ENCODE results near the gene HTR1B.

- TF ChIP-seq EZH2 (IDR thresholded peaks at IDR 0.05) (no peak), POLR2AphosphoS5 (IDR thresholded peaks at IDR 0.05; ENCODE audit: borderline replicate concordance, low read depth, low read length) (no peak), FOXP2 (optimal IDR thresholded peaks at IDR 0.05; ENCODE audit: control extremely low read depth, extremely low read length, insufficient read depth) (no peak)
Measured at GRCh38 chr6:77448546-77448945, 14.7 kb downstream of the HTR1B start.

All from SK-N-MC (cell line).